Activated CD4-positive, alpha-beta T cell treated with anti-CD3 and anti-CD28 coated beads, Interleukin-2, amount 50 U/mL, for 24 hours (primary cell): ENCODE data around the gene MORC1.

ENCODE experiments used
- DNase-seq, 2 donors: peaks; one replicate each; pipeline ENCODE4 v3.0.0-alpha.2; 2020; ENCODE audit warnings: low read depth in 1 of 2, low spot score in 1 of 2

MORC1 gene

DNA sequence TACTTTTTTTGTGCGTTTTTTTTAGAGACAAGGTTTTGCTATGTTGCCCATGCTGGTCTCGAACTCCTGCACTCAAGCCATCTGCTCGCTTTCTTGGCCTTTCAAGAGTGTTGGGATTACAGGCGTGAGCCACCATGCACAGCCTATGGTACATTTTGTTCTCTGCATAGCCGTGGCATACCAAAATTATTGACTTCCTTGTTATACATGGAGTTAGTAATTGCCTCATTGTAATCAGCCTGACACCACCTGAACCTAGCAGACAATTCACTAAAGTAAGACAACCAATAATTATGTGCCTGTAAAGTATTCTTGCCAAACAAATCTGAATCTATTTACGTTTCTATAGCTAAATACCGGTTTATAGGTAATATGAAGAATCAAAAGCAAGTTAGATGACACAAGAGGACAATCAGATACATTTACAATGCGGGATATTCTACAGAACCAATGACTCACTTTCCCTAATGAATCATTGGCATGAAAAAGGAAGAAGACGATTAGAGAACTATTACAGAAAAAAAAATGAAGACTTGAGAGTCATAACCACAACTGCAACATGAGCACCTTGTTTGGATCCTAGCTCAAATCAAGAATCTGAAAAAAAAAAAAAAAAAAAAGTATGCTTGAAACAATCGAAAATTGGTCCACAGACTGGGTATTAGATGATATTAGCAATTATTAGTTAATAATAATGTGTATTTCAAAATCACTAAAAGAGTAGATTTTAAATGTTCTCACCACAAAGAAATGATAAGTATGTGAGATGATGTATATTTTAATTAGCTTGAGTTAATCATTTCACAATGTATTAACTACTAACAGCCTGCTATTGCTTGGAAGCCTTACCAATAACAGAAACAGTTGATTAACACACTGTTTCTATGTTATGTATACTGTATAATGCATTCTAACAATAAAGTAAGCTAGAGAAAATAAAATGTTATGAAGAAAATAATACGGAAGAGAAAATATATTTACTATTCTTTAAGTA is 171.3 kb downstream of the MORC1 start:
- no peak for DNase-seq

DNA sequence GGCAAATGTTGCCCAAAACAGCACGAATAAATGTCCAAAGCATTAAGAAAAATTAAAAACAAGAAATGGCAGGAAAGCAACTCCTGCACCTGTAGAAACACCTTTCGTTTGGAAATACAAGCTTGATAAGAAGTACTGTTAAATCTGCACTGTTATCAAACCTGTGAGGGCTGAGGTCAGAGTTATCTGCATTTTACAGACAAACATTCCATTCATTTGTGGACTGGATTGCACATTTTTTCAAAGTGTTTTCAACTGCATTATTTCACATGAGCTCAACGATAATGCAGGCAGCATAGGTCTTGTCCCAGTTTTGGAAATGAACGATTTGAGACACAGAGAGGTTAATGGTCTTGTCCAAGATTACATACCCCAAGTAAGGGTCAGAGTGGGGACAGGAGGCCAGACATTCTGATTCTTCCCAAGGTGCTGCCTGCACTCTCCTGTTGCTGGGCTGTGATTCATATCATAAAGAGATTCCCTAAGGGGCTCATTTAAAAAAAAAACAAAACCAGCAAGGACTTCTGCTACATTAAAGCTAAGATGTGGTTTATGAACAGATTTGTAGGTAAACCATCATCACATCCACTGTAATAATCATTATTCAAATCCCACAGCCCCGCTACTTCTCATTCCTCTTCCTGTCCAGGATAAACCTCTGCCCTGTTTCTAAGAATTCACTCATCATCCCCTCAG is 177.2 kb downstream of the MORC1 start:
- DNase-seq, result no peak

- no peak for DNase-seq
These were observed 177.8 kb downstream of the MORC1 start for GRCh38 chr3:108940166-108940565.

DNA sequence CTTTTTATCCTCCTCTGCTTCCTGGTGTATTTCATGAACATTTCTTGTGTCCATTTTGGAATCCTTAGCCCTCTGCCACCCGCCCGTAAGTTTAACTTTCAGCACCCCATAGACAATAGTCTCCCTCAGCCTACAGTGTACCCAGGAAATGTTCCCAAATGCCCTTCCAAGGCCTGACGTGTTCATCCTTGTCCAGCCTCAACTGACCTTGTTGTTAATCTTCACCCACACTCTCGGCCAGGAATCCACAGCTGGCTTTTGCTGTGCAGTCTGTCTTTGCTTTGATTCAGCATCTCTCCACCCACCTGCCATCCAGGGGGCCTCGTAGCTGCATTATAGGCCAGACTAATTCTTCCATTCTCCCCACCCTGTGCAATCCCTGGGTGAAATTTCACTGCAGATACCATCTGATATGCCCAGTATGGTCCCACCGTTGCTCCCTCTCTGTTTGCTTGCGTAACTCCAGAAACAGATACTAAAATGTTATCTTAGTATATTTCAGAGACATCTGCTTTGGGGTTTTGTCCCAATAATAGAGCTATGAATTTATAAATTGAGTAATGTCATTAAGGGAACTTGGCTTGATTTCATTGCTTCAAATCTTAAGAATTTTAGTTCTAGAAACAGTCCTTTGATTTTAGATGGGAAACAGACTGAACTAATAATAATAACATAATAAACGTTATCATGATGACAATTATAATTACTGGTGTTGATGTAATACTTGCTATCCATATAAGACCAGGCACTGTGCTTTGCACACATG is 180.8 kb downstream of the MORC1 start:
- DNase-seq, result no peak

- no peak for DNase-seq
These were observed 186.9 kb downstream of the MORC1 start for GRCh38 chr3:108931035-108931434.

DNA sequence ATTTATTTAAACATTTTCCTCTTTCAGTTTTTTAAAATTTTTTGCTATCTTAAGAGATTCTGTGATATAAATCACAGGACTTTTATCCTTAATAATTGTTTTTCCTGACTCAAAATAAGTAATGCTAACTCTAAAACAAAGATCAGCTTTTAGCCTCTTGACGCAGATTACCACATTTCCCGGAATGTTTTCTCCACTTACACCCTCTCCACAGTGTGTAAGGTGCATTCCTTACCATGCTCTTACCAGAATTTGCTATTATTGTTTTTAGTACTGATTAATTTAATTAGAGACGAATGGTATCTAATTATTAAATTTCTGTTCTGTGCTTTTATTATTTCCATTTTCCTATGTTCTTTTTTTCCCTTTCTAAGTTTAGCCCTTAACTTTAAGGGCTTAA is 199.1 kb downstream of the MORC1 start:
- no peak for DNase-seq

- DNase-seq, result peak; percentile 23 to 65
These were observed 202.9 kb downstream of the MORC1 start for GRCh38 chr3:108914774-108915641.

DNA sequence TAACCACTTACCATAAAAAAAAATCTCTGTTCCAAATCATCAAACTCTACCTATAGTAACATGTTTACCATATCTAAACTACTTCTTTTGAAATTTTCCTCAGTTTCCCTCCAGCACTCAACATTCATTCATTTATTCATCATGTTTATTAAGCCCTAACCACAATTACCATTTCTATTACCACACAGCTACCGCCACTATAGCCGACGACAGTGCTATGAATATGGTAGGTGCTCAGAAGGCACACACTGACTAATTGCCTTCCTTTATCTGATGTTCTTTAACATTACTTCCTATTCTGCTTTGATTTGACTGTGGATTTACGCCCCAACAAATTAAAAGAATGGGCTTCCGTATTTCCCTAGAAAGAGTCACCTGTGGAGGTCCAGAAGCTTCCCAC is 208.1 kb downstream of the MORC1 start:
- no peak for DNase-seq
